Lower lobe of right lung (tissue), 2 donors: ENCODE results near the gene PHAF1. TPM values are rescaled to one million over a fixed set of nuclear protein-coding genes. Genes with fewer than 3 reads are reported as not detected.
A peak's percentile ranks its signal among the peaks of the same experiment; 100 is the strongest.

ENCODE experiments used
- ATAC-seq, 2 donors: fragments of 200-7000 bp; cut with Tn5 transposase; one replicate each; pipeline ENCODE4 v1.9.1; 2020 to 2022; ENCODE audit warnings: mild to moderate bottlenecking in 2 of 2, moderate library complexity in 2 of 2
- DNase-seq: peaks from one replicate; pipeline ENCODE4 v3.0.0-alpha.2; 2020
- H3K27ac ChIP-seq: fragments of 200-600 bp; one replicate; pipeline ENCODE4 v1.8.0; 2022
- H3K27me3 ChIP-seq: fragments of 200-600 bp; one replicate; pipeline ENCODE4 v1.8.0; 2022; ENCODE audit warnings: low read depth
- H3K36me3 ChIP-seq: fragments of 200-600 bp; one replicate; pipeline ENCODE4 v1.8.0; 2022; ENCODE audit warnings: mild to moderate bottlenecking
- H3K4me1 ChIP-seq: fragments of 200-600 bp; one replicate; pipeline ENCODE4 v1.8.0; 2022
- H3K4me3 ChIP-seq: fragments of 200-600 bp; one replicate; pipeline ENCODE4 v1.8.0; 2022; ENCODE audit warnings: mild to moderate bottlenecking
- H3K9me3 ChIP-seq: fragments of 200-600 bp; one replicate; pipeline ENCODE4 v1.8.0; 2022
- intact Hi-C: fragments of 100-400 bp; cut with DNase I; formaldehyde crosslinking; loops from one replicate; pipeline ENCODE4 v1.11.0; 2022
- total RNA-seq: library from RNA; stranded (reverse); fragmentation: NEBNext Ultra II Directional; extraction: Animal tissue kit (Norgen Biotek cat#: 25700); gene quantifications from one replicate; pipeline ENCODE4 v1.2.1, GENCODE V29; 2021
- TF ChIP-seq, protein P1 (sequence below): fragments of 200-600 bp; IDR thresholded peaks from one replicate; pipeline ENCODE4 v1.8.0; 2022; ENCODE audit warnings: antibody characterized with exemption, mild to moderate bottlenecking
- donor health status: DM: no; HTN: yes; CAD: no; lungs with severe emphysema.

PHAF1 gene
- total RNA-seq, 1 donor from 2014 or later = 21.7 TPM

DNA sequence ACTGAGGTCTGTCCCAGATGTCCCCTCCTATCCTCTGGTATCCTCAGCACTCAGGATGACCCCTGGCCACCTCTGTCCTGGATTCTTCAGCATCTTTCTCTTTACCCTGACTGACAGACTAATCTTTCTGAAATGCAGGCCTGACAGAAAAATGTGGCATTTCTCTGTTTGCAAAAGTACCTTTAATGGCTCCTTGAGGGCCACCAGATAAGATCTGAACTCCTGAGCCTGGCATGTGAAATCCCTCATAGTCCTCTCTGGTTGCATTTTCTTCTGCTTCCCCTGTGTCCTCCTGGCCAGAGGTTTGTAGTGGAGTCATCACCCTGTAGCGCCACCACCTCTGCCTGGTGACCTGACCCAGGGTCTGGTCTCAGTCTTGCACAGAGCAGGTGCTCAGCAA lies 87.1 kb downstream of the PHAF1 start:
- TF ChIP-seq, protein P1, sequence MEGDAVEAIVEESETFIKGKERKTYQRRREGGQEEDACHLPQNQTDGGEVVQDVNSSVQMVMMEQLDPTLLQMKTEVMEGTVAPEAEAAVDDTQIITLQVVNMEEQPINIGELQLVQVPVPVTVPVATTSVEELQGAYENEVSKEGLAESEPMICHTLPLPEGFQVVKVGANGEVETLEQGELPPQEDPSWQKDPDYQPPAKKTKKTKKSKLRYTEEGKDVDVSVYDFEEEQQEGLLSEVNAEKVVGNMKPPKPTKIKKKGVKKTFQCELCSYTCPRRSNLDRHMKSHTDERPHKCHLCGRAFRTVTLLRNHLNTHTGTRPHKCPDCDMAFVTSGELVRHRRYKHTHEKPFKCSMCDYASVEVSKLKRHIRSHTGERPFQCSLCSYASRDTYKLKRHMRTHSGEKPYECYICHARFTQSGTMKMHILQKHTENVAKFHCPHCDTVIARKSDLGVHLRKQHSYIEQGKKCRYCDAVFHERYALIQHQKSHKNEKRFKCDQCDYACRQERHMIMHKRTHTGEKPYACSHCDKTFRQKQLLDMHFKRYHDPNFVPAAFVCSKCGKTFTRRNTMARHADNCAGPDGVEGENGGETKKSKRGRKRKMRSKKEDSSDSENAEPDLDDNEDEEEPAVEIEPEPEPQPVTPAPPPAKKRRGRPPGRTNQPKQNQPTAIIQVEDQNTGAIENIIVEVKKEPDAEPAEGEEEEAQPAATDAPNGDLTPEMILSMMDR = no peak
- H3K9me3 ChIP-seq = no peaks in the 10 kb centered on the region
- H3K27me3 ChIP-seq = no peaks in the 10 kb centered on the region
- no peak overlapping the region for H3K4me3 ChIP-seq
- DNase-seq (no peak), ATAC-seq (no peak)
- intact Hi-C loops = no loop called here
- peaks cover 69% of the 10 kb centered on the region for H3K36me3 ChIP-seq
- no peak overlapping the region for H3K27ac ChIP-seq
- peaks cover 33% of the 10 kb centered on the region for H3K4me1 ChIP-seq

GRCh38 chr16:67197704-67198103 lies 88.0 kb downstream of the PHAF1 start:
- H3K9me3 ChIP-seq = no peaks in the 10 kb centered on the region
- no peak for ATAC-seq
- H3K4me3 ChIP-seq = no peak overlapping the region
- intact Hi-C loops = no loop called here
- H3K4me1 ChIP-seq = peaks cover 30% of the 10 kb centered on the region
- TF ChIP-seq, protein P1 = no peak
- peak overlapping the region; percentile 28 for H3K27ac ChIP-seq
- peaks cover 77% of the 10 kb centered on the region for H3K36me3 ChIP-seq
- H3K27me3 ChIP-seq = no peaks in the 10 kb centered on the region
- no peak for DNase-seq

Other genes starting within 250 kb of the PHAF1 start
- gene PDP2, start 229.4 kb upstream of the PHAF1 start, total RNA-seq = 16.9 TPM
- gene CDH16, start 191.1 kb upstream of the PHAF1 start, total RNA-seq = not detected
- 11.8 TPM for gene RRAD, start 184.4 kb upstream of the PHAF1 start, total RNA-seq
- gene CIAO2B, start 175.5 kb upstream of the PHAF1 start, total RNA-seq = 76.8 TPM
- 35.1 TPM for gene CES2, start 174.4 kb upstream of the PHAF1 start, total RNA-seq
- 2.5 TPM for gene CES3, start 148.7 kb upstream of the PHAF1 start, total RNA-seq
- 14.8 TPM for gene CES4A, start 121.4 kb upstream of the PHAF1 start, total RNA-seq
- gene CBFB, start 80.8 kb upstream of the PHAF1 start, total RNA-seq = 46.9 TPM
- 13.5 TPM for gene B3GNT9, start 41.1 kb downstream of the PHAF1 start, total RNA-seq
- 28.4 TPM for gene TRADD, start 50.0 kb downstream of the PHAF1 start, total RNA-seq
- gene FBXL8, start 50.0 kb downstream of the PHAF1 start, total RNA-seq = 32.9 TPM
- 76.3 TPM for gene HSF4, start 54.8 kb downstream of the PHAF1 start, total RNA-seq
- 55.6 TPM for gene NOL3, start 60.6 kb downstream of the PHAF1 start, total RNA-seq
- gene MATCAP1, start 74.0 kb downstream of the PHAF1 start, total RNA-seq = 29.0 TPM
- gene EXOC3L1, start 80.2 kb downstream of the PHAF1 start, total RNA-seq = 15.6 TPM
- gene E2F4, start 82.2 kb downstream of the PHAF1 start, total RNA-seq = 66.5 TPM
- 14.9 TPM for gene ELMO3, start 89.2 kb downstream of the PHAF1 start, total RNA-seq
- gene TMEM208, start 117.2 kb downstream of the PHAF1 start, total RNA-seq = 33.1 TPM
- 67.7 TPM for gene FHOD1, start 137.5 kb downstream of the PHAF1 start, total RNA-seq
- gene SLC9A5, start 139.0 kb downstream of the PHAF1 start, total RNA-seq = 2.8 TPM
- gene PLEKHG4, start 169.6 kb downstream of the PHAF1 start, total RNA-seq = 12.4 TPM
- 0.74 TPM for gene KCTD19, start 216.8 kb downstream of the PHAF1 start, total RNA-seq
- 42.1 TPM for gene LRRC36, start 216.9 kb downstream of the PHAF1 start, total RNA-seq